Activated CD4-positive, alpha-beta memory T cell treated with anti-CD3 and anti-CD28 coated beads, Interleukin-2, amount 10 ng/mL, durations not matched to agents 7 days and 5 days (primary cell): ENCODE data around the gene ZFPL1. TPM values are rescaled to one million over a fixed set of nuclear protein-coding genes. Genes with fewer than 3 reads are reported as not detected.
"Not testable (repeated sequence)": the region's sequence is repeated elsewhere in the genome, so short reads cannot be mapped to it uniquely, and the experiment has no call there.

Experiments used
- CTCF ChIA-PET: fragments of 350-600 bp; sonication (Branson Sonifier 250); formaldehyde crosslinking; loops from one replicate; lab custom pipeline; 2021; ENCODE audit warnings: antibody characterized with exemption, inconsistent platforms; lab: Charles Lee
- POLR2A ChIA-PET: fragments of 350-600 bp; sonication (Branson Sonifier 250); formaldehyde crosslinking; loops from one replicate; lab custom pipeline; 2021; ENCODE audit warnings: antibody characterized with exemption; lab: Charles Lee
- DNase-seq: peaks from one replicate; pipeline ENCODE4 v3.0.0-alpha.2; 2020
- H3K27ac Mint-ChIP-seq: one replicate; pipeline ENCODE4 v1.8.0; 2021; ENCODE audit warnings: mild to moderate bottlenecking, mixed read lengths
- H3K27me3 Mint-ChIP-seq: one replicate; pipeline ENCODE4 v1.8.0; 2021; ENCODE audit warnings: mixed read lengths
- H3K36me3 Mint-ChIP-seq: one replicate; pipeline ENCODE4 v1.8.0; 2021; ENCODE audit warnings: low read depth, mixed read lengths
- H3K4me1 Mint-ChIP-seq: one replicate; pipeline ENCODE4 v1.8.0; 2021; ENCODE audit warnings: mixed read lengths
- H3K4me3 Mint-ChIP-seq: one replicate; pipeline ENCODE4 v1.8.0; 2021; ENCODE audit warnings: mild to moderate bottlenecking, mixed read lengths
- H3K9me3 Mint-ChIP-seq: one replicate; pipeline ENCODE4 v1.8.0; 2021; ENCODE audit warnings: mixed read lengths
- total RNA-seq, 2 experiments: library from RNA; stranded (reverse); gene quantifications; one replicate each; pipeline ENCODE4 v1.2.3, GENCODE V29; 2021

ZFPL1 gene
- total RNA-seq, 2 experiments from 2014 or later: 30.1 to 31.6 TPM

GRCh38 chr11:65112546-65113360 lies 28.7 kb downstream of the ZFPL1 start:
- CTCF ChIA-PET: interaction anchor here (0.9 to 5.2 kb wide), 14 partner anchors 8 to 334 kb away, joined by 3 to 89 read pairs (median 6); partner anchors contain the start of genes CDCA5, FAU, MRPL49 and SF1
- no peaks in the 10 kb centered on the region for H3K27me3 Mint-ChIP-seq
- H3K9me3 Mint-ChIP-seq: no peaks in the 10 kb centered on the region
- peaks cover 53% of the 10 kb centered on the region for H3K4me1 Mint-ChIP-seq
- peak overlapping the region; percentile 87 for H3K4me3 Mint-ChIP-seq
- DNase-seq: peak; percentile 83
- peaks cover 16% of the 10 kb centered on the region for H3K36me3 Mint-ChIP-seq
- POLR2A ChIA-PET: interaction anchor here (0.6 to 5.7 kb wide), 13 partner anchors 8 to 369 kb away, joined by 3 to 83 read pairs (median 6); partner anchors contain the start of genes CAPN1, FAU, MRPL49 and NEAT1
- peak overlapping the region; percentile 71 for H3K27ac Mint-ChIP-seq

GRCh38 chr11:65113361-65113756 lies 29.3 kb downstream of the ZFPL1 start:
- Mint-ChIP-seq H3K4me3 (peak overlapping the region; percentile 87), H3K4me1 (peaks cover 57% of the 10 kb centered on the region), H3K9me3 (no peaks in the 10 kb centered on the region), H3K36me3 (peaks cover 22% of the 10 kb centered on the region), H3K27me3 (no peaks in the 10 kb centered on the region), H3K27ac (peak overlapping the region; percentile 71)
- DNase-seq: no peak
- ChIA-PET POLR2A (interaction anchor here (0.6 to 5.7 kb wide), 8 partner anchors 8 to 216 kb away, joined by 3 to 83 read pairs (median 5); partner anchors contain the start of genes CDCA5, FAU, MRPL49 and POLA2), CTCF (interaction anchor here (0.5 to 5.2 kb wide), 9 partner anchors 8 to 223 kb away, joined by 3 to 89 read pairs (median 8); partner anchors contain the start of genes FAU, MRPL49, SYVN1 and VPS51)

- Mint-ChIP-seq H3K4me1 (peaks cover 62% of the 10 kb centered on the region), H3K36me3 (peaks cover 26% of the 10 kb centered on the region), H3K9me3 (no peaks in the 10 kb centered on the region), H3K27ac (no peak overlapping the region), H3K27me3 (no peaks in the 10 kb centered on the region), H3K4me3 (peak overlapping the region; percentile 87)
- POLR2A ChIA-PET: interaction anchor here (1.0 to 5.7 kb wide), 3 partner anchors 8 to 30 kb away, joined by 4 to 83 read pairs (median 4); partner anchors contain the start of genes CDCA5, FAU, MRPL49 and VPS51
- DNase-seq: no peak
- CTCF ChIA-PET: interaction anchor here (0.5 to 5.2 kb wide), 3 partner anchors 7 to 223 kb away, joined by 3 to 89 read pairs (median 36); partner anchors contain the start of genes FAU, MRPL49 and VPS51
Observed at GRCh38 chr11:65113839-65114238, 29.8 kb downstream of the ZFPL1 start.

DNA sequence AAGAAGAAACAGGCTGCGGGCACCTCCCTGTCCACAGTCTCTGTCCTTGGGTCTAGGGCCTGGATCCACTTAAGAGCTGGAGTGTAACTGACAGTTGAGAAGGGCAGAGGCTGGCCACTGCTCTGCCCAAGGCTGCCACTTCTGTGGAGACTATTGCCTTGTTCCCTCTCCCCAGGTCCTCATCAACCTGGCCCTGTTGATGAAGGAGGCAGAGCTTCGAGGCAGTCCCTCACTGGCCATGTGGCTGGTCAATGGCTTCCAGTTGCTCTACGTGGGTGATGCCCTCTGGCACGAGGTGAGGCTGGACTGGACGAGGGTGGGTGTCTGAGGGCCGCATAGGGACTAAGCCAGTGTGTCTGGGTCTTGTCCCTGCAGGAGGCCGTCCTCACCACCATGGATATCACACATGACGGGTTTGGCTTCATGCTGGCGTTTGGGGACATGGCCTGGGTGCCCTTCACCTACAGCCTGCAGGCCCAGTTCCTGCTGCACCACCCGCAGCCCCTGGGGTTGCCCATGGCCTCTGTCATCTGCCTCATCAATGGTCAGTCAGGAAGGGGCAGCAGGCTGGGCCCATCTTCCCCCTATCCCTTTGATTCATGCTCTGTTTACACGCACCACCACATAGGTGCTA lies 30.6 kb downstream of the ZFPL1 start:
- no peaks in the 10 kb centered on the region for H3K9me3 Mint-ChIP-seq
- peaks cover 65% of the 10 kb centered on the region for H3K4me1 Mint-ChIP-seq
- H3K4me3 Mint-ChIP-seq: no peak overlapping the region
- DNase-seq: no peak
- H3K27ac Mint-ChIP-seq: no peak overlapping the region
- no peaks in the 10 kb centered on the region for H3K27me3 Mint-ChIP-seq
- CTCF ChIA-PET: no interaction called here
- POLR2A ChIA-PET: interaction anchor here (1.3 to 5.7 kb wide), 2 partner anchors 18 to 31 kb away, joined by 4 to 83 read pairs; partner anchors contain the start of genes CDCA5 and VPS51
- H3K36me3 Mint-ChIP-seq: peaks cover 31% of the 10 kb centered on the region

DNA sequence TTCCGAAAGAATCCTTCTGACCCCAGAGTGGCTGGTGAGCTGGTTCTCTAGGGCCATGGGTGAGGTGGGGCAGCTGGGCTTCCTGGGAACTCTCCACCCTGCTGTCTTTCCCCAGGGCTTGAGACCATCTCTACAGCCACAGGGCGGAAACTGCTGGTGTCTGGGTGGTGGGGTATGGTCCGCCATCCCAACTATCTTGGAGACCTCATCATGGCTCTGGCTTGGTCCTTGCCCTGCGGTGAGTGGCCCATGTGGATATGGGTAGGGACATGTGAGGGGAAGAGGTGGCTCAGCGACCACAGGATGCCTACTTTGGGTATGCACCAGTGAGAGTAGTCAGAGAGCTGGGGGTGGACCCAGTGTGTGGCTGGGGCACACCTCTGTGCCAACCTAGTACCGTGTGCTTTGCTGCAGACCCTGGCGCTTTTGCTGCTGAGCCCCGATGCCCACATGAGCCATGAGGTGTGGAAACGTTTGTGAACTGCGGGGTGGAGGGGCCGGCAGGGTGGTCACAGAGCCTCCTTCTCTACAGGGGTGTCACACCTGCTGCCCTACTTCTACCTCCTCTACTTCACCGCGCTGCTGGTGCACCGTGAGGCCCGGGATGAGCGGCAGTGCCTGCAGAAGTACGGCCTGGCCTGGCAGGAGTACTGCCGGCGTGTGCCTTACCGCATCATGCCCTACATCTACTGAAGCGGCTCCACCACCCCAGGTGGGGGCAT lies 31.5 kb downstream of the ZFPL1 start:
- Mint-ChIP-seq H3K9me3 (no peaks in the 10 kb centered on the region), H3K4me3 (peak overlapping the region; percentile 90), H3K27ac (peak overlapping the region; percentile 95), H3K36me3 (peaks cover 37% of the 10 kb centered on the region), H3K4me1 (peaks cover 67% of the 10 kb centered on the region), H3K27me3 (no peaks in the 10 kb centered on the region)
- no peak for DNase-seq
- CTCF ChIA-PET: interaction anchor here (0.6 kb wide), 1 partner anchor 23 kb away, joined by 3 read pairs; no protein-coding TSS in a partner anchor
- POLR2A ChIA-PET: interaction anchor here (1.0 to 5.7 kb wide), 8 partner anchors 17 to 337 kb away, joined by 3 to 83 read pairs (median 12); partner anchors contain the start of genes ARL2, CDCA5, SAC3D1 and SF1

GRCh38 chr11:65116370-65117205 lies 32.6 kb downstream of the ZFPL1 start:
- Mint-ChIP-seq H3K27ac (peak overlapping the region; percentile 95), H3K9me3 (no peaks in the 10 kb centered on the region), H3K4me1 (peaks cover 67% of the 10 kb centered on the region), H3K27me3 (no peaks in the 10 kb centered on the region), H3K4me3 (peak overlapping the region; percentile 90), H3K36me3 (peaks cover 48% of the 10 kb centered on the region)
- ChIA-PET POLR2A (interaction anchor here (0.6 to 4.7 kb wide), 25 partner anchors 8 to 499 kb away, joined by 3 to 49 read pairs (median 4); partner anchors contain the start of genes ARL2, CAPN1, CDCA5 and MALAT1), CTCF (interaction anchor here (1.0 to 3.3 kb wide), 5 partner anchors 18 to 255 kb away, joined by 3 to 17 read pairs (median 5); partner anchors contain the start of genes ARL2 and SYVN1)
- DNase-seq: peak; percentile 70

GRCh38 chr11:65117206-65118096 lies 33.4 kb downstream of the ZFPL1 start, which contains the start of gene ZNHIT2:
Gene ZNHIT2, minus strand, starts transcription at chr11:65117701. Its CDS starts 48 bp downstream, at chr11:65117653.
- Mint-ChIP-seq H3K4me3 (peak within 1 kb of the TSS; percentile 90), H3K9me3 (no peaks in the 10 kb centered on the region), H3K36me3 (peaks cover 56% of the 10 kb centered on the region), H3K4me1 (peaks cover 69% of the 10 kb centered on the region), H3K27me3 (no peaks in the 10 kb centered on the region), H3K27ac (peak within 1 kb of the TSS; percentile 95)
- ChIA-PET POLR2A (interaction anchor here (0.6 to 4.7 kb wide), 30 partner anchors 9 to 498 kb away, joined by 3 to 49 read pairs (median 4); partner anchors contain the start of genes ARL2, CAPN1, CDCA5 and FAM89B), CTCF (interaction anchor here (0.6 to 3.3 kb wide), 13 partner anchors 11 to 339 kb away, joined by 3 to 17 read pairs (median 4); partner anchors contain the start of genes ARL2, SAC3D1, SF1 and SNX15)
- peak; percentile 100 for DNase-seq

DNA sequence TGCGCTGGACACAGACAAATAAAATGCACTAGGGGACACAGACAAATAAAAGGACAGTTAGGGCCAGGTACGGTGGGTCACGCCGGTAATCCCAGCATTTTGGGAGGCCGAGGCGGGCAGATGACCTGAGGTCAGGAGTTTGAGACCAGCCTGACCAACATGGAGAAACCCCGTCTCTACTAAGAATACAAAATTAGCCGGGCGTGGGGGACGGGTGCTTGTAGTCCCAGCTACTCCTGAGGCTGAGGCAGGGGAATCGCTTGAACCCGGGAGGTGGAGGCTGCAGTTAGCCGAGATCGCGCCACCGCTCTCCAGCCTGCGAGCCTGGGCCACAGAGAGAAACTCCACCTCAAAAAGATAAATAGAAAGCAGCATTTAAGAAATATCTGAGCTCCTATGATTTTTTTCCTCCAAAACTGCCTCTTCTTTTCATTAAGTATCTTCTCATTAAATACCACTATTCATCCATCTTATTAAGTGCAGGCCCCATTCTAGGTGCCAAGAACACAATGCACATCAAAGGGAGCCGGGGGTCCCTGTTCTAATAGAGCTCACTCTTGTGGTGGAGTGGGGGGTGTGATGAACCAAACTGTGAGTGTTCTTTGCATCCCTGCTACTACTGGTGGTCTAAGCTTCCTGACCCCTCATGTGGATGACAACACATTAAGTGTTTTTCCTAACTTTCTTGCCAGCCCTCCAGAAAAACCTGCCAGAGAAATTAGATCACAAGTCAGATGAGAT lies 34.2 kb downstream of the ZFPL1 start:
- Mint-ChIP-seq H3K4me3 (peak overlapping the region; percentile 90), H3K36me3 (peaks cover 56% of the 10 kb centered on the region), H3K27ac (peak overlapping the region; percentile 95), H3K9me3 (no peaks in the 10 kb centered on the region), H3K27me3 (no peaks in the 10 kb centered on the region), H3K4me1 (peaks cover 71% of the 10 kb centered on the region)
- POLR2A ChIA-PET: interaction anchor here (0.8 to 4.7 kb wide), 20 partner anchors 8 to 454 kb away, joined by 3 to 49 read pairs (median 6); partner anchors contain the start of genes ARL2, CAPN1, CDCA5 and FAM89B
- no peak for DNase-seq
- CTCF ChIA-PET: interaction anchor here (0.7 to 3.3 kb wide), 7 partner anchors 16 to 381 kb away, joined by 3 to 17 read pairs (median 4); partner anchors contain the start of genes ARL2, MALAT1, SF1 and SNX15

DNA sequence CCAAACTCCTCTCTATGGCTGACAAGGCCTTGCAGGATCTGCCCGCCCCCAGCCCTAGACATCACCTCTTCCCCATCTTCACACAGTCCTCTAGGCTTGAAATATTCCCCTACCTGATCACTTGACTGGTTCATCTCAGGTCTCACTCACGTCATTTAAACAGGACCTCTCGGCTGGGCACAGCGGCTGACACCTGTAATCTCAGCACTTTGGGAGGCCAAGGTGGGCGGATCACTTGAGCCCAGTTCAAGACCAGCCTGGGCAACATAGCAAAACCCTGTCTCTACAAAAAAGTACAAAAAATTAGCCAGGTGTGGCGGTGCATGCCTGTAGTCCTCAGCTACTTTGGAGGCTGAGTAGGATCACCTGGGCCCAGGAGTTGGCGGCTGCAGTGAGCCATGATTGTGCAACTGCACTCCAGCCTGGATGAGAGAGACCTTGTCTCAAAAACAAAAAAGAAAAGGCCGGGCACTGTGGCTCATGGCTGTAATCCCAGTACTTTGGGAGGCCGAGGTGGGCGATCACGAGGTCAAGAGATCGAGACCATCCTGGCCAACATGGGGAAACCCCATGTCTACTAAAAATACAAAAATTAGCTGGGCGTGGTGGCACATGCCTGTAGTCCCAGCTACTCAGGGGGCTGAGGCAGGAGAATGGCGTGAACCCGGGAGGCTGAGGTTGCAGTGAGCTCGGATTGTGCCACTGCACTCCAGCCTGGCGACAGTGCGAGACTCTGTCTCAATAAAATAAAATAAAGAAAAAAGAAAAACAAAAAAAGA lies 35.1 kb downstream of the ZFPL1 start:
- peaks cover 57% of the 10 kb centered on the region for H3K36me3 Mint-ChIP-seq
- H3K4me3 Mint-ChIP-seq, H3K9me3 Mint-ChIP-seq, DNase-seq, H3K27me3 Mint-ChIP-seq: not testable (repeated sequence)
- CTCF ChIA-PET: interaction anchor here (0.7 to 3.3 kb wide), 4 partner anchors 15 to 380 kb away, joined by 3 to 17 read pairs (median 7); partner anchors contain the start of genes ARL2, MALAT1 and SYVN1
- H3K4me1 Mint-ChIP-seq: peaks cover 69% of the 10 kb centered on the region
- POLR2A ChIA-PET: interaction anchor here (0.6 to 8.3 kb wide), 13 partner anchors 9 to 382 kb away, joined by 3 to 157 read pairs (median 10); partner anchors contain the start of genes ARL2, CAPN1, CDCA5 and POLA2
- peak overlapping the region; percentile 41 for H3K27ac Mint-ChIP-seq
